Neural cell (in vitro differentiated cells): ENCODE measurements around the gene PYGO2.

Experiments used
- CTCF ChIP-seq: fragments of 450-650 bp; IDR thresholded peaks from 2 replicates; pipeline ENCODE4 v1.5.1; 2014; ENCODE audit warnings: antibody characterized with exemption, mild to moderate bottlenecking, moderate library complexity; ENCODE audit not compliant: poor library complexity, severe bottlenecking
- EP300 ChIP-seq: fragments of 450-650 bp; conservative IDR thresholded peaks from 2 replicates; pipeline ENCODE4 v1.6.1; 2014; ENCODE audit warnings: antibody characterized with exemption, mild to moderate bottlenecking, moderate library complexity; ENCODE audit not compliant: poor library complexity, severe bottlenecking
- EZH2 ChIP-seq: fragments of 200-600, 300-800 bp; shearing (Covaris generic), sonication (generic); IDR thresholded peaks from 2 replicates; pipeline ENCODE4 v1.6.1; 2014; ENCODE audit warnings: antibody characterized with exemption, low read length, borderline replicate concordance, mild to moderate bottlenecking; ENCODE audit not compliant: insufficient read depth, poor library complexity, severe bottlenecking
- MXI1 ChIP-seq: fragments of 450-650 bp; conservative IDR thresholded peaks from 2 replicates; pipeline ENCODE4 v1.6.1; 2014; ENCODE audit warnings: antibody characterized with exemption, mild to moderate bottlenecking; ENCODE audit not compliant: poor library complexity, severe bottlenecking
- POLR2AphosphoS5 ChIP-seq: IDR thresholded peaks from 2 replicates; pipeline ENCODE4 v1.6.1; 2012
- RAD21 ChIP-seq: fragments of 450-650 bp; conservative IDR thresholded peaks from 2 replicates; pipeline ENCODE4 v1.6.1; 2014; ENCODE audit warnings: antibody characterized with exemption, mild to moderate bottlenecking, moderate library complexity
- REST ChIP-seq: IDR thresholded peaks from 2 replicates; pipeline ENCODE4 v1.6.1; 2012; ENCODE audit warnings: borderline replicate concordance
- SMC3 ChIP-seq: fragments of 450-650 bp; conservative IDR thresholded peaks from 2 replicates; pipeline ENCODE4 v1.6.1; 2014; ENCODE audit warnings: antibody characterized with exemption, mild to moderate bottlenecking, moderate library complexity; ENCODE audit not compliant: poor library complexity
- TAF1 ChIP-seq: IDR thresholded peaks from 2 replicates; pipeline ENCODE4 v1.6.1; 2012; ENCODE audit warnings: low read depth

- no peak for TF ChIP-seq SMC3
- no peak for TF ChIP-seq CTCF
- no peak for TF ChIP-seq RAD21
- TF ChIP-seq EZH2 = no peak
- no peak for TF ChIP-seq MXI1
- TF ChIP-seq REST = no peak
- no peak for TF ChIP-seq POLR2AphosphoS5
- TF ChIP-seq EP300 = no peak
- TF ChIP-seq TAF1 = no peak
Observed at GRCh38 chr1:155011004-155011416, 49.4 kb upstream of the PYGO2 start.
